MM.1S (cell line): ENCODE measurements around the gene KIFAP3.

ENCODE experiments used
- CTCF ChIP-seq: fragments of 300-600 bp; sonication (generic); IDR thresholded peaks from 2 replicates; pipeline ENCODE4 v1.5.1; 2016; ENCODE audit warnings: antibody characterized with exemption, low read length, mixed read lengths
- EZH2 ChIP-seq: fragments of 300-600 bp; sonication (generic); optimal IDR thresholded peaks from 2 replicates; pipeline ENCODE3; 2017; ENCODE audit warnings: low read depth, mild to moderate bottlenecking, antibody characterized with exemption, low read length, mixed read lengths

GRCh38 chr1:169886422-169886821 is 188.1 kb downstream of the KIFAP3 start:
- TF ChIP-seq CTCF (no peak), EZH2 (no peak)
